H9 (cell line): Measurements from ENCODE around the gene ROCK2. TPM values are rescaled to one million over a fixed set of nuclear protein-coding genes. Genes with fewer than 3 reads are reported as not detected.

Experiments used
- DNase-seq: peaks from one replicate; pipeline ENCODE4 v3.0.0-alpha.2; 2017
- H2AFZ ChIP-seq: one replicate; pipeline ENCODE4 v1.6.1; 2013; ENCODE audit warnings: mild to moderate bottlenecking, low read length, control low read depth, moderate library complexity
- H2AK5ac ChIP-seq: 2 replicates; pipeline ENCODE4 v1.6.1; 2013; ENCODE audit warnings: low read length, control low read depth, mixed read lengths; ENCODE audit not compliant: insufficient read length
- H2BK120ac ChIP-seq: one replicate; pipeline ENCODE4 v1.6.1; 2013; ENCODE audit warnings: low read depth, mild to moderate bottlenecking, low read length, control low read depth, inconsistent platforms; ENCODE audit not compliant: poor library complexity, severe bottlenecking
- H2BK12ac ChIP-seq: 2 replicates; pipeline ENCODE4 v1.6.1; 2013; ENCODE audit warnings: low read length, control low read depth, mixed read lengths, low read depth; ENCODE audit not compliant: insufficient read length
- H2BK15ac ChIP-seq: 2 replicates; pipeline ENCODE4 v1.6.1; 2013; ENCODE audit warnings: low read depth, low read length, control low read depth
- H2BK20ac ChIP-seq: one replicate; pipeline ENCODE4 v1.6.1; 2013; ENCODE audit warnings: low read depth, mild to moderate bottlenecking, low read length, control low read depth, inconsistent platforms; ENCODE audit not compliant: poor library complexity, severe bottlenecking
- H2BK5ac ChIP-seq: 2 replicates; pipeline ENCODE4 v1.6.1; 2013; ENCODE audit warnings: low read length, control low read depth, mixed read lengths; ENCODE audit not compliant: insufficient read length
- H3K14ac ChIP-seq: 2 replicates; pipeline ENCODE4 v1.6.1; 2013; ENCODE audit warnings: low read length, control low read depth; ENCODE audit not compliant: insufficient read depth
- H3K18ac ChIP-seq: 2 replicates; pipeline ENCODE4 v1.6.1; 2013; ENCODE audit warnings: low read depth, mild to moderate bottlenecking, mixed read lengths, low read length, control low read depth; ENCODE audit not compliant: insufficient read length
- H3K23ac ChIP-seq: 2 replicates; pipeline ENCODE4 v1.6.1; 2013; ENCODE audit warnings: low read length, control low read depth, mixed read lengths, low read depth; ENCODE audit not compliant: insufficient read length
- H3K23me2 ChIP-seq: 2 replicates; pipeline ENCODE4 v1.6.1; 2013; ENCODE audit warnings: low read depth, mild to moderate bottlenecking, mixed read lengths, low read length, control low read depth; ENCODE audit not compliant: insufficient read length, poor library complexity, severe bottlenecking
- H3K27ac ChIP-seq: 2 replicates; pipeline ENCODE4 v1.5.1; 2013; ENCODE audit warnings: low read length, control low read depth, mixed read lengths, low read depth; ENCODE audit not compliant: insufficient read length
- H3K27me3 ChIP-seq: 2 replicates; pipeline ENCODE4 v1.6.1; 2013; ENCODE audit warnings: low read length, control low read depth, inconsistent platforms; ENCODE audit not compliant: insufficient read depth
- H3K4ac ChIP-seq: 2 replicates; pipeline ENCODE4 v1.6.1; 2013; ENCODE audit warnings: low read depth, mild to moderate bottlenecking, control low read depth, inconsistent platforms, low read length, moderate library complexity
- H3K4me1 ChIP-seq: 2 replicates; pipeline ENCODE4 v1.6.1; 2013; ENCODE audit warnings: low read length, control low read depth, inconsistent platforms; ENCODE audit not compliant: insufficient read depth
- H3K4me2 ChIP-seq: 2 replicates; pipeline ENCODE4 v1.6.1; 2013; ENCODE audit warnings: low read length, control low read depth, mixed read lengths; ENCODE audit not compliant: insufficient read length, insufficient read depth
- H3K56ac ChIP-seq: 2 replicates; pipeline ENCODE4 v1.6.1; 2013; ENCODE audit warnings: low read depth, mild to moderate bottlenecking, mixed read lengths, low read length, control low read depth; ENCODE audit not compliant: insufficient read length
- H3K79me1 ChIP-seq: 2 replicates; pipeline ENCODE4 v1.6.1; 2013; ENCODE audit warnings: low read depth, mild to moderate bottlenecking, moderate library complexity, low read length, control low read depth, inconsistent platforms; ENCODE audit not compliant: insufficient read depth, poor library complexity, severe bottlenecking
- H3K79me2 ChIP-seq: 2 replicates; pipeline ENCODE4 v1.6.1; 2013; ENCODE audit warnings: low read length, control low read depth, inconsistent platforms; ENCODE audit not compliant: insufficient read depth
- H3K9ac ChIP-seq: 2 replicates; pipeline ENCODE4 v1.6.1; 2013; ENCODE audit warnings: low read length, control low read depth, mixed read lengths; ENCODE audit not compliant: insufficient read length; ENCODE audit errors: extremely low read depth
- H3K9me3 ChIP-seq: one replicate; pipeline ENCODE4 v1.6.1; 2013; ENCODE audit warnings: low read depth, low read length, inconsistent platforms; ENCODE audit not compliant: control insufficient read depth
- H3T11ph ChIP-seq: one replicate; pipeline ENCODE4 v1.6.1; 2013; ENCODE audit warnings: mild to moderate bottlenecking, low read length, control low read depth, inconsistent platforms
- H4K20me1 ChIP-seq: one replicate; pipeline ENCODE4 v1.6.1; 2013; ENCODE audit not compliant: control insufficient read depth, insufficient read length, insufficient read depth
- H4K5ac ChIP-seq: 2 replicates; pipeline ENCODE4 v1.6.1; 2013; ENCODE audit warnings: low read depth, mild to moderate bottlenecking, mixed read lengths, low read length, control low read depth; ENCODE audit not compliant: insufficient read length
- H4K8ac ChIP-seq: replicated peaks from 2 replicates; pipeline ENCODE4 v1.6.1; 2013; ENCODE audit warnings: low read length, control low read depth, mixed read lengths, low read depth; ENCODE audit not compliant: insufficient read length
- H4K91ac ChIP-seq: 2 replicates; pipeline ENCODE4 v1.6.1; 2013; ENCODE audit warnings: low read depth, mild to moderate bottlenecking, moderate library complexity, mixed read lengths, low read length, control low read depth; ENCODE audit not compliant: insufficient read length
- H3K27ac Mint-ChIP-seq, 3 experiments: 2 replicates in 2 of 3; 3 replicates in 1 of 3; pipeline ENCODE4 v1.8.0; 2020 to 2021; ENCODE audit warnings: mixed read lengths in 3 of 3, mild to moderate bottlenecking in 1 of 3, moderate library complexity in 1 of 3
- H3K27me3 Mint-ChIP-seq: 2 replicates; pipeline ENCODE4 v1.8.0; 2021; ENCODE audit warnings: low read depth, mild to moderate bottlenecking, moderate library complexity, mixed read lengths
- H3K36me3 Mint-ChIP-seq, 3 experiments: 2 replicates in 2 of 3; 3 replicates in 1 of 3; pipeline ENCODE4 v1.8.0; 2020 to 2021; ENCODE audit warnings: low read depth in 3 of 3, mixed read lengths in 3 of 3; ENCODE audit not compliant: insufficient read depth in 1 of 3
- H3K4me1 Mint-ChIP-seq, 2 experiments: 2 replicates each; pipeline ENCODE4 v1.8.0; 2020; ENCODE audit warnings: mixed read lengths in 2 of 2
- H3K4me3 Mint-ChIP-seq, 2 experiments: 2 replicates in 1 of 2; 3 replicates in 1 of 2; pipeline ENCODE4 v1.8.0; 2020 to 2021; ENCODE audit warnings: mild to moderate bottlenecking in 2 of 2, mixed read lengths in 2 of 2, moderate library complexity in 1 of 2
- H3K9me3 Mint-ChIP-seq, 2 experiments: 2 replicates in 1 of 2; 3 replicates in 1 of 2; pipeline ENCODE4 v1.8.0; 2020; ENCODE audit warnings: mild to moderate bottlenecking in 2 of 2, mixed read lengths in 2 of 2, moderate library complexity in 1 of 2
- WGBS: extraction: QIAGEN DNeasy Blood & Tissue Kit; methylation state at CpG from one replicate; pipeline ENCODE4 v1.1.7; 2013; ENCODE audit warnings: missing lambda C conversion rate, low lambda C conversion rate, mixed read lengths; ENCODE audit not compliant: insufficient read length; ENCODE audit errors: extremely low coverage; 5-methylcytosine and 5-hydroxymethylcytosine counted together
- total RNA-seq: library from RNA; stranded (reverse); gene quantifications from 2 replicates; pipeline ENCODE4 v1.2.1, GENCODE V29; 2021
- TF ChIP-seq, protein P1 (sequence below): fragments of 200-600 bp; sonication (generic); conservative IDR thresholded peaks from 3 replicates; pipeline ENCODE4 v1.8.0; 2021; ENCODE audit warnings: antibody characterized with exemption, mild to moderate bottlenecking

ROCK2 gene
- total RNA-seq, 1 experiment from 2014 or later: 33.2 TPM

DNA sequence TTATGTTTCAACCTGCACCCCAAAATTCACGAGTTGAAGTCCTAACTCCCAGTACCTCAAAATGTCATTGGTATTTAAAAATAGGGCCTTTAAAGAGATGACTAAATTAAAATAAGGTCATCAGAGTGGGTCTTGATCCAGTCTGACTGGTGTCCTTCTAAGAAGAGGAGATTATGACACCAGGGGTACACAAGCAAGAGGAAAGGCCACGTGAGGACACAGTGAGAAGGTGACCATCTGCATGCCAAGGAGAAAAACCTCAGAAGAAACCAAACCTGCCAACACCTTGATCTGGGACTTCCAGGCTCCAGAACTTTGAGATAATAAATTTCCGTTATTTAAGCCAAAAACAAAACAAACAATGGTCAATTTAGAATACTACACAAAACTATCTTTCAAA lies 22.6 kb downstream of the ROCK2 start:
- Mint-ChIP-seq H3K4me3 (no peak overlapping the region), H3K9me3 (no peaks in the 10 kb centered on the region), H3K27ac (peak overlapping the region in 1 of 3 experiments; percentile 14; a peak in 1 of 7 replicates), H3K36me3 (peaks cover 4 to 5% (median 4%) of the 10 kb centered on the region in 3 experiments; a peak in 4 of 7 replicates), H3K27me3 (no peaks in the 10 kb centered on the region), H3K4me1 (no peaks in the 10 kb centered on the region; a peak in 2 of 4 replicates)
- no peak overlapping the region for H3K27ac ChIP-seq
- H3K14ac ChIP-seq: no peak overlapping the region
- no peaks in the 10 kb centered on the region for H3K23me2 ChIP-seq
- H2AFZ ChIP-seq: no peak overlapping the region
- no peak overlapping the region for H3K23ac ChIP-seq
- no peak overlapping the region for H3K4me2 ChIP-seq
- no peak overlapping the region for H3K18ac ChIP-seq
- no peak overlapping the region for H3K56ac ChIP-seq
- H3K4me1 ChIP-seq: no peaks in the 10 kb centered on the region
- H2AK5ac ChIP-seq: no peak overlapping the region
- H2BK15ac ChIP-seq: no peak overlapping the region
- H3K9me3 ChIP-seq: no peaks in the 10 kb centered on the region
- no peak overlapping the region for H2BK12ac ChIP-seq
- H2BK5ac ChIP-seq: no peak overlapping the region
- H3T11ph ChIP-seq: no peak overlapping the region
- no peaks in the 10 kb centered on the region for H4K20me1 ChIP-seq
- H3K79me1 ChIP-seq: peaks cover 4% of the 10 kb centered on the region
- no CpG with 5 or more reads among the region's 3 CpGs for WGBS
- TF ChIP-seq, protein P1, sequence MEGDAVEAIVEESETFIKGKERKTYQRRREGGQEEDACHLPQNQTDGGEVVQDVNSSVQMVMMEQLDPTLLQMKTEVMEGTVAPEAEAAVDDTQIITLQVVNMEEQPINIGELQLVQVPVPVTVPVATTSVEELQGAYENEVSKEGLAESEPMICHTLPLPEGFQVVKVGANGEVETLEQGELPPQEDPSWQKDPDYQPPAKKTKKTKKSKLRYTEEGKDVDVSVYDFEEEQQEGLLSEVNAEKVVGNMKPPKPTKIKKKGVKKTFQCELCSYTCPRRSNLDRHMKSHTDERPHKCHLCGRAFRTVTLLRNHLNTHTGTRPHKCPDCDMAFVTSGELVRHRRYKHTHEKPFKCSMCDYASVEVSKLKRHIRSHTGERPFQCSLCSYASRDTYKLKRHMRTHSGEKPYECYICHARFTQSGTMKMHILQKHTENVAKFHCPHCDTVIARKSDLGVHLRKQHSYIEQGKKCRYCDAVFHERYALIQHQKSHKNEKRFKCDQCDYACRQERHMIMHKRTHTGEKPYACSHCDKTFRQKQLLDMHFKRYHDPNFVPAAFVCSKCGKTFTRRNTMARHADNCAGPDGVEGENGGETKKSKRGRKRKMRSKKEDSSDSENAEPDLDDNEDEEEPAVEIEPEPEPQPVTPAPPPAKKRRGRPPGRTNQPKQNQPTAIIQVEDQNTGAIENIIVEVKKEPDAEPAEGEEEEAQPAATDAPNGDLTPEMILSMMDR: no peak
- H4K91ac ChIP-seq: no peak overlapping the region
- no peak overlapping the region for H2BK120ac ChIP-seq
- no peak overlapping the region for H2BK20ac ChIP-seq
- H3K4ac ChIP-seq: no peak overlapping the region
- no peak overlapping the region for H4K5ac ChIP-seq
- no peaks in the 10 kb centered on the region for H3K27me3 ChIP-seq
- DNase-seq: no peak
- no peak overlapping the region for H4K8ac ChIP-seq
- peaks cover 11% of the 10 kb centered on the region; the same call in 1 of the 2 replicates for H3K79me2 ChIP-seq
- no peak overlapping the region for H3K9ac ChIP-seq
